ENCODE data around the gene CATSPERB. TPM values are rescaled to one million over a fixed set of nuclear protein-coding genes. Genes with fewer than 3 reads are reported as not detected.

Gene CATSPERB
- total RNA-seq, 1 donor from 2014 or later = 2.5 TPM

GRCh38 chr14:91624757-91625156, 107.1 kb downstream of the CATSPERB start:
- Mint-ChIP-seq H3K9me3 (no peaks in the 10 kb centered on the region), H3K4me1 (ENCODE audit: unreplicated experiment) (no peaks in the 10 kb centered on the region), H3K36me3 (no peaks in the 10 kb centered on the region), H3K27ac (no peak overlapping the region), H3K4me3 (no peak overlapping the region), H3K27me3 (no peaks in the 10 kb centered on the region)
- TF ChIP-seq CTCF (conservative IDR thresholded peaks at IDR 0.05) = no peak
- DNase-seq (ENCODE audit: extremely low spot score, unreplicated experiment) = no peak

GRCh38 chr14:91614187-91614586, 117.7 kb downstream of the CATSPERB start:
- Mint-ChIP-seq H3K4me3 (no peak overlapping the region), H3K36me3 (no peaks in the 10 kb centered on the region), H3K4me1 (ENCODE audit: unreplicated experiment) (no peaks in the 10 kb centered on the region), H3K9me3 (no peaks in the 10 kb centered on the region), H3K27ac (no peak overlapping the region), H3K27me3 (no peaks in the 10 kb centered on the region)
- no peak for TF ChIP-seq CTCF (conservative IDR thresholded peaks at IDR 0.05)
- no peak for DNase-seq (ENCODE audit: extremely low spot score, unreplicated experiment)

- DNase-seq (ENCODE audit: extremely low spot score, unreplicated experiment) = no peak
- Mint-ChIP-seq H3K4me3 (no peak overlapping the region), H3K9me3 (no peaks in the 10 kb centered on the region), H3K36me3 (no peaks in the 10 kb centered on the region), H3K4me1 (ENCODE audit: unreplicated experiment) (no peaks in the 10 kb centered on the region), H3K27ac (no peak overlapping the region), H3K27me3 (no peaks in the 10 kb centered on the region)
- TF ChIP-seq CTCF (conservative IDR thresholded peaks at IDR 0.05) = no peak
Measured at GRCh38 chr14:91613459-91614112, 118.3 kb downstream of the CATSPERB start.

- Mint-ChIP-seq H3K27ac (no peak overlapping the region), H3K27me3 (peaks cover 3% of the 10 kb centered on the region), H3K4me1 (ENCODE audit: unreplicated experiment) (no peaks in the 10 kb centered on the region), H3K36me3 (no peaks in the 10 kb centered on the region), H3K4me3 (no peak overlapping the region), H3K9me3 (no peaks in the 10 kb centered on the region)
- no peak for DNase-seq (ENCODE audit: extremely low spot score, unreplicated experiment)
- TF ChIP-seq CTCF (conservative IDR thresholded peaks at IDR 0.05) = no peak
Measured at GRCh38 chr14:91611528-91611927, 120.4 kb downstream of the CATSPERB start.

- Mint-ChIP-seq H3K4me3 (no peak overlapping the region), H3K9me3 (no peaks in the 10 kb centered on the region), H3K27ac (no peak overlapping the region), H3K27me3 (peaks cover 3% of the 10 kb centered on the region), H3K4me1 (ENCODE audit: unreplicated experiment) (no peaks in the 10 kb centered on the region), H3K36me3 (no peaks in the 10 kb centered on the region)
- no peak for DNase-seq (ENCODE audit: extremely low spot score, unreplicated experiment)
- no peak for TF ChIP-seq CTCF (conservative IDR thresholded peaks at IDR 0.05)
Measured at GRCh38 chr14:91609161-91609560, 122.7 kb downstream of the CATSPERB start.

All from type B pancreatic cell (in vitro differentiated cells).